VCaP (cell line): Measurements from ENCODE around the gene PEAK1.

ENCODE experiments used
- H3K27ac ChIP-seq: fragments of 450-650 bp; 2 replicates; pipeline ENCODE4 v1.5.1; 2017
- CTCF ChIP-seq: fragments of 450-650 bp; conservative IDR thresholded peaks from 2 replicates; pipeline ENCODE4 v1.5.1; 2017; ENCODE audit warnings: mild to moderate bottlenecking, moderate library complexity

PEAK1 gene

GRCh38 chr15:77416954-77417353 lies 3.0 kb downstream of the PEAK1 start:
- H3K27ac ChIP-seq: no peak overlapping the region
- no peak for TF ChIP-seq CTCF

DNA sequence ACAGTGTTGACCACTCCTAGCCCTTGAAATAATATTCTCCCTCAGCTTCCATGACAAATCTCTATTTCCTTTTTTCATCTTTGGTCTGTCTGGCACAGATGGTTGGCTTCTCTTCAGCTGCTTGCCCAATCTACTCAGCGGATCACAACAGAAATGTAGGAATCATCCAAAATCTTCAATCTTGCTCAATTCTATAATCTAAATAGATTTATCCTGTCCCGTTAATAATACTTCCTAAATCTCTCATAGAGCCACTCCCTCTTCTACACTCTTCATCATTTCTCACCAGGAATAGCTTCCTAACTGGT lies 3.8 kb downstream of the PEAK1 start:
- no peak overlapping the region for H3K27ac ChIP-seq
- TF ChIP-seq CTCF: no peak

- TF ChIP-seq CTCF: no peak
- no peak overlapping the region for H3K27ac ChIP-seq
These were observed 4.3 kb downstream of the PEAK1 start for GRCh38 chr15:77415450-77416147.

DNA sequence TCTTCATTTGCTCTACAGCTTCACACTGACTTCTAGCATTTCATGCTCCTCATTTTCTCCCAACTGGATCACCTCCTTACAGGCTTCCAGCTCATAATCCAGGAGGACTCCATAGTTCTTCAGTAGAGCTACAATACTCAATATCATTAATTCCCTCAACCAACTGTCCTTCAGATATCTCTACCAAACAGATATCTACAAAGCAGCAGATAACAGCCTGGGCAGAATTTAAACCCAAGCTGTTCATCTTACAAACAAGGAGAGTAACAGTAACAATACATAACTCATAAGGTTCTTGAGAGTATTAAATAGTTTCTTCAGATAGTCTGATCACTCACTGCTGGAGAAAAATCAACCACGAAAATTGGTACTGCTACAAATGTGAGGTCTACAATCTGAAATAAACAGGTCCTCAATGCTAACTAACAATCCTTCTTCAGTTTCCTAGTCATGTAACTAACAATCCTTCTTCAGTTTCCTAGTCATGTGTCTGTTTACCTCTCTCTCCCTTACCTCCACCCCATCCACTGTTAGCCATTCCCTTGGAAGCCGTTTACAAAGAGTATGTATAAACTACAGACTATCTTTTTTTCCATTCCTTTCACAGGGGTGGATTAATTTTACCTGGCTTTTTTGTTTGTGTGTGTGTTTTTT lies 5.0 kb downstream of the PEAK1 start:
- no peak overlapping the region for H3K27ac ChIP-seq
- no peak for TF ChIP-seq CTCF

DNA sequence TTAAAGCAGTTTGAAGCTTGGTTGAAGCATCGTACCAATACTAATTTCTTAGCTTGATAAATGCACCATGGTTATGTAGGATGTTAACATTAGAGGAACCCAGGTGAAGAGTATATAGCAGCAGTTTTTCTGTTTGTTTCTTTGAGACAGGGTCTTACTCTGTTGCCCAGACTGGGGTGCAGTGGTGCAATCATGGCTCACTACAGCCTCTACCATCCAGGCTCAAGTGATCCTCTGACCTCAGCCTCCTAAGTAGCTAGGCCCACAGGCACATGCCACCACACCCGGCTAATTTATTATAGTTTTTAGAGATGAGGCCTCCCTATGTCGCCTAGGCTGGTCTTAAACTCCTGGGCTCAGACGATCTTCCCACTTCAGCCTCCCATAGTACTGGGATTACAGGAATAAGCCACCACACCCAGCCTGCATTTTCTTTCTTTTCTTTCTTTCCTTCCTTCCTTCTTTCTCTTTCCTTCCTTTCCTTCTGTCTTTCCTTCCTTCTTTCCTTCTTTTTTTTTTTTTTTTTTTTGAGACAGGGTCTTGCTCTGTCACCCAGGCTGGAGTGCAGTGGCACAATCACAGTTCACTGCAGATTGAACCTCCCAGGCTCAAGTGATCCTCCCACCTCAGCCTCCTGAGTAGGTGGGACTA lies 6.1 kb downstream of the PEAK1 start:
- TF ChIP-seq CTCF: no peak
- no peak overlapping the region for H3K27ac ChIP-seq

GRCh38 chr15:77412972-77413698 lies 6.8 kb downstream of the PEAK1 start:
- no peak overlapping the region for H3K27ac ChIP-seq
- no peak for TF ChIP-seq CTCF

GRCh38 chr15:77411619-77411976 lies 8.3 kb downstream of the PEAK1 start:
- TF ChIP-seq CTCF: no peak
- no peak overlapping the region for H3K27ac ChIP-seq
